HG03045 (cell line): ENCODE data around the gene AGPAT3.
A peak's percentile ranks its signal among the peaks of the same experiment; 100 is the strongest.

Source experiments
- ATAC-seq: cut with Tn5 transposase; IDR thresholded peaks from one replicate; pipeline ENCODE4 v1.9.1; 2021; ENCODE audit warnings: mild to moderate bottlenecking, moderate library complexity; ENCODE audit not compliant: unreplicated experiment

The AGPAT3 gene

GRCh38 chr21:43934716-43935705 lies 70.0 kb downstream of the AGPAT3 start:
- no peak for ATAC-seq

- ATAC-seq, result no peak
Measured at GRCh38 chr21:43935711-43936110, 70.7 kb downstream of the AGPAT3 start.

- ATAC-seq, result no peak
Measured at GRCh38 chr21:43936247-43936967, 71.4 kb downstream of the AGPAT3 start.

DNA sequence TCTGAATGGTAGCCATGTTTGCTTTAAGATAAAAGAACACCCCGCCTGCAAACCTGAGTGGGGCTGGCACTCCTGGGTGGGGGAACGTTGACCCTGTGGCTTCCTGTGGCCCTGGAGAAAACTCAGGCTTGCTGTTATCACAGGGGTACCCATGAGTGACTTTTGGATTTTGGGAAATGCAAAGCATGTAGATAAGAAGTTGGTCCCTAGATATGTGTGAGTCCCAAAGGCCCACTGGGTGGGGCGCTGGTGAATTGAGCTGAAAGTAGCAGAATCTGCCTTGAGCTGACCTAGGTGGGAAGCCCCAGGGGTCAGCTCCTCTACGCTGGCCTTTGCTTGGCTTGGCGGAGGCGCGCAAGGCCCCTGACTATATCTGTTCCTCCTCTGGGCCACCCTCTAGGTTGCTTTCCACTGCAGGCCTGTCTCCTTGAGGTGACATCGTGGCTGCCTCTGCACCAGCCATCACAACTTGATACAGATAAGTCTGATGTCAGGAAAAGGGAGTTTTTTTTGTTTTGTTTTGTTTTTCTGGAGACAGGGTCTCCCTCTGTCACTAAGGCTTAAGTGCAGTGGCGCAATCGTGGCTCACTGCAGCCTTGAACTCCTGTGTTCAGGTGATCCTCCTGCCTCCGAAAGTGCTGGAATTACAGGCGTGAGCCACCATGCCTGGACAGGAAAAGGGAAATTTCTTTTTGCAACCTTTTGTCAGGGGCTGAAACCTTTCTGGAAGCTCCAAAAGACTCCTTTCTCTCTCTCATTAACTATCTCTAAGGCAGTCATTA lies 72.2 kb downstream of the AGPAT3 start:
- ATAC-seq, result no peak

DNA sequence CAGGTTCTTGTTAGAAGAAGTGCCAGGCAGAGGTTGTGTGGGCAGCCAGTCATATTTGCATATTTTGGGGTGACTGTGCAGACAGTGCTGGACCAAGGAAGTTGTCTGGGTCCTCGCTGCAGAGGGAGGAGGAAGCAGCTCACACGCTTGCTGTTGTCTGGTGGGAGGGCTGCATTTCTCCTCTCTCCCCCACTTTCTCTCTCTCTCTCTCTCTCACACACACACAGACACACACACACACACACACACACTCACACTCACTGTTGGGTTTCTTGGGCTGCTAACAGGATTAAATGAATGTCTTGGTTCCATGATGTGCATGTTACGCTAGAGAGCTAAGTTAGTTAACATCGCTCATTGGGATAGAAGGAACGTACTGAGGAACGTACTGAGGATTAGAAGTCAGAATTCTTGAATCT lies 72.9 kb downstream of the AGPAT3 start:
- ATAC-seq, result no peak

- peak; percentile 77 for ATAC-seq
Measured at GRCh38 chr21:43938751-43939442, 73.9 kb downstream of the AGPAT3 start.

- no peak for ATAC-seq
Measured at GRCh38 chr21:43939443-43940328, 74.7 kb downstream of the AGPAT3 start.

DNA sequence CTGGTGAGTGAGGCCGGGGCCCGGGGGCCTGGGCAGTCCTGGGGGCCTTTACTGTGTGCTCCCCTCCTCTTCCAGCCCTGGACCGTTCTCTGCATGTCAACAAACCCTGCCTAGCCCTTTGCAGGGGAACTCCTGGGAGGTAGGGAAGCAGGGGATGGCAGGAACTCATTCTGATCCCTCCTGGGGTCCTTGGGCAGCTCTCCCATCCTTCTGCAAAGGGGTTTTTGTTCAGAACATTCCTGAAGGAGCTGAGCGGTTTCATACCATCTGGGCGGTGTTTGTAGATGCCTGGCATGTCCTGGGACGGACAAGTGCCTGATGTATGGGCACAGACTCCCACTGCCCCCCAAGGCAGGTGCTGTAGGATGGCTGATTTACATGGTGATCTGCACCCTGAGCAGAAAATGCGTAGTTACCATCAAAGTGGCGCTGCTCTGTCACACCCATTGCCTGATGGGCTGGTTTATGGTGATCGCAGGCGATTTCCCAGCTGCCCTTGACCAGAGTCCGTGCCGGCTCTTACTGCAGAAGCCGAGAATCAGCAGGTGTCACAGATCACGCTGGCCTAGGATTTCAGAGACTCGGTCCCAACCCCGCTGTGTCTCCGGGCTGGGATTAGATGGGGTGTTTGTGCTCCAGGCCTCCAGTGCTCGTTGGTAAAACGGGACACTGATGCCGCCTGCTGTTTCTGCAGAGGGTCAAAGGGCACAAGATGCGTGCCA lies 75.5 kb downstream of the AGPAT3 start:
- ATAC-seq, result no peak

DNA sequence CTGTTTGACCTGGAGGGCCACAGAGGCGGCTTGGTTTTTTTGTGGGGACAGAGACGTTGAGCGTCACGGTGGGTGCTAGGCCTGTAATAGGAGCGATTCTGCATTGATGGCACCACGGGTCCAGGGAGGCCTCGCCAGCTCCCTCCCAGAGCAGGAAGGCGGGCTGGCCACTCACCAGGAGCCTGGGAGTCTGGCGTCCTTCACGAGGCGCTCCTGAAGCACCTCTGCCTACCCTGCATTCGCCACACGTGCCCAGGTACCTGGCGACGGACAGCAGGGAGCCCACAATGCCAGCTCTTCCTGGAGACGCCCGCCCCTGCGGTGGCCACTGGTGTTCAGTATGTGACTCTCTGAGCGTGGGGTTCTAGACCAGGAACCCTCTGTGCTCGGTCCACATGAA lies 77.2 kb downstream of the AGPAT3 start:
- ATAC-seq, result no peak

DNA sequence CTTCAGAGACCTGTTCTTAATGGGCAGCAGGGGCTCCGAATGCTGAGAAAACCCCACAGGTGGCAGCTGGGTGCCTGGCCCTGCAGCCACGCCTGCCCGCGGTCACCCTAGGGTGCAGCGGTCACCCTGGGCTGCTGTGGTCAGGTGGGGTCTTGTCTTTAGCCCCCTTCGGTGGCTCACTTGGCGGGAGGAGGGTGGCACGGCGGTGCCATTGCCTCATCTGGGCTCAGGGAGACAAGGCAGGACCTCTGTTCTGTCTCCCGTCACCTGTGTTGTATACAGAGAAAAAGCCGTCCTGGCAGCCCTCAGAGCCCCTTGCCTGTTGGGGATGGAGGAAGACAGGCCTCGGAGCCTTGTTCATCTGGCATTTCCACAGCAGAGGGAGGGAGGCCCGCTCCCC lies 77.6 kb downstream of the AGPAT3 start:
- no peak for ATAC-seq

DNA sequence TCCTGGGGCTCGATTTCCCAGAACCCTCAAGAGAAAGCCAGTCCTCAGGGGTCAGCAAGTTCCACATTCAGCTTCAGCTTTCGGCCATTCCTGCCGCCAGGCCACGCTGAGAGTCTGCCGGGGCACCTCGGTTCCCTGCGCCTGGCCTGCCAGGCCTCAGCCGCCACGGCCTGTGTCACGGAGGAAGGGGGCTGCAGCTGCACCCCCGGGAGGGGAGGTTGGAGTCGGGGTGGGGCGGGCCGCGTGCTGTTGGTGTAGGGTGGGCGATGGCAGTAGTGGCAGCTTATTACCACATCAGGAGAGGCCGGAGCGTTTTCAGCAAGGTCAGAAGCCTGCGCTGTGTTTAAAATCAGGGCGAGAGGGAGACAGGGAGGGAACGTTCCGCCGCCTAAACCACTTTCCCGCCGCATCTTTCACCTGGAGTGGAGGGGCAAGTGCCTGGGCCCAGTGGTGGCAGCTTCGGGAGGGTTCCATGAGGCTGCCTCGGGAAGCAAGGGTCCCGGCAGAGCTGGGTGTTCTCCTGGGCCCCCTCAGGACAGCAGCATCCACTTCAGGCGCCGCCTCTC lies 78.6 kb downstream of the AGPAT3 start:
- ATAC-seq, result no peak

DNA sequence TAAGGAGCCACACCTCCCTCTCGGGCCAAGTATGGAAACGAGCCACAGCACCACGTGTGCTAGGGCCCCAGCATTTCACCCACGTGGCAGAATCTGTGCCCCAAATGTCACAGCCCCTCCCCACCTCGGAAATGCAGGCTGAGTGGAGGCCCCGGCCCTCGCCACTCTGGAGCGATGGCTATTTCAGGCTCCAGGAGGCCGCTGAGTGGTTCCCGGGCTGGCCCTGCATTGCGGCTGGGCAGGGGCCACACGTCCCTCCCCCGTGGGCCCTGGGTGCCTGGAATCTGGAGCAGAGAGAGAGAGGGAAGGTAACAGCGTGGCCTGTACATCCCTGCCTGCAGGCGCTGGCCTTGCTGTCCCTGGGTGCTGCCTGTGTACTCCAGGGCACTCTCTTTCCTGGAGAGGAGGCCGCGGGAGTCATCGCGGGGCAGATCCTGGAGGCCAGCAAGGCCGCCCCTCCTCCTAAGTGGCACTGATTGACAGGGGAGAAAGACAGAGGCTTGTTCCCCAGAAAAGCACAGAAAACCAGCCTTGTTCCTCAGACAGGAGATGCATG lies 79.1 kb downstream of the AGPAT3 start:
- no peak for ATAC-seq

GRCh38 chr21:43944757-43945156 lies 79.7 kb downstream of the AGPAT3 start:
- no peak for ATAC-seq

- ATAC-seq, result no peak
Measured at GRCh38 chr21:43948740-43949498, 83.9 kb downstream of the AGPAT3 start.

- ATAC-seq, result no peak
Measured at GRCh38 chr21:43949499-43950208, 84.6 kb downstream of the AGPAT3 start.

DNA sequence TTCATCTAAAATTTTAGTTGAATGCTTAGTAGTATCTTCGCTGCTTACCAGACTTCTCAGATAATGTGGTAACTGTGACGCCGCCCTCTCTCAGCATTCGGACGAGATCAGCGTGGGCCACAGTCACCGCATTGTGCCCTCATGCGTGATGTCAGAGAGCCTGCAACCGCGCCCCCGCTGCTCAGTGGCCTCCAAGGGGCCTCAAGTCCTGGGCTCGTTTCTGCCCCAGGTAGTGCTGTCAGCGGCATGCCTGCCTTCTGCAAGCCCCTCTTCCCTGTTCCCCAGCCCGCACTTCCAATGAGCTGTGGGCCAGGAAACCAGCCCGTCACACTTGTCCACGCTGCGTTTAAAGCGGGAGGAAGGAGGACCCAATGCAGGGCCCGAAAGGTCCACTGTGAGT lies 85.5 kb downstream of the AGPAT3 start:
- no peak for ATAC-seq

- no peak for ATAC-seq
Measured at GRCh38 chr21:43950936-43951335, 85.9 kb downstream of the AGPAT3 start.
